ENCODE measurements around the gene PTPRN2.
"Not testable (repeated sequence)": the region's sequence is repeated elsewhere in the genome, so short reads cannot be mapped to it uniquely, and the experiment has no call there.

The PTPRN2 gene

DNA sequence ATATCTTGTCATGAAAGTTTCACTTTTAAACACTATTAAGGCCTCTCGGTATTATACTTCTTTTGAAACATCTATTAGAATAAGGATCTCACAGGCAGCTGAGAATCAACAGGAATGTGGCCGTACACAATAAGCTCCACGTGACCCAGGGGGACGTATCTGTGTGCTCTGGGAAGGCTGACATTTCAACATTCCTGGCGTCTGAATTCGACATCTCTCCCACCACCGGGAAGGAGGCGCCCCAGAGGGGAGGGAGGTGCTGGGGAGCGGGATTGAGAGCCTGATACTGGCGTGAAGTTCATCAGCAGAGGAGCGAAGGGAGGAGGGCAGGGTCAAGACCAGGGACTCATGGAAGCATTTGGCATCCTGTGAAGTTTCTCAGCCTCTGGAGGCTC is 849.6 kb downstream of the PTPRN2 start:
- no peak for DNase-seq (ENCODE audit: low read depth)
- TF ChIP-seq, protein P1, sequence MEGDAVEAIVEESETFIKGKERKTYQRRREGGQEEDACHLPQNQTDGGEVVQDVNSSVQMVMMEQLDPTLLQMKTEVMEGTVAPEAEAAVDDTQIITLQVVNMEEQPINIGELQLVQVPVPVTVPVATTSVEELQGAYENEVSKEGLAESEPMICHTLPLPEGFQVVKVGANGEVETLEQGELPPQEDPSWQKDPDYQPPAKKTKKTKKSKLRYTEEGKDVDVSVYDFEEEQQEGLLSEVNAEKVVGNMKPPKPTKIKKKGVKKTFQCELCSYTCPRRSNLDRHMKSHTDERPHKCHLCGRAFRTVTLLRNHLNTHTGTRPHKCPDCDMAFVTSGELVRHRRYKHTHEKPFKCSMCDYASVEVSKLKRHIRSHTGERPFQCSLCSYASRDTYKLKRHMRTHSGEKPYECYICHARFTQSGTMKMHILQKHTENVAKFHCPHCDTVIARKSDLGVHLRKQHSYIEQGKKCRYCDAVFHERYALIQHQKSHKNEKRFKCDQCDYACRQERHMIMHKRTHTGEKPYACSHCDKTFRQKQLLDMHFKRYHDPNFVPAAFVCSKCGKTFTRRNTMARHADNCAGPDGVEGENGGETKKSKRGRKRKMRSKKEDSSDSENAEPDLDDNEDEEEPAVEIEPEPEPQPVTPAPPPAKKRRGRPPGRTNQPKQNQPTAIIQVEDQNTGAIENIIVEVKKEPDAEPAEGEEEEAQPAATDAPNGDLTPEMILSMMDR (conservative IDR thresholded peaks at IDR 0.05; ENCODE audit: low read length), result no peak
- no peak overlapping the region for H3K4me3 ChIP-seq (ENCODE audit: low read length)

GRCh38 chr7:157737151-157738065 is 850.2 kb downstream of the PTPRN2 start:
- DNase-seq (ENCODE audit: low read depth), result no peak
- H3K4me3 ChIP-seq (ENCODE audit: low read length), result no peak overlapping the region
- TF ChIP-seq, protein P1 (conservative IDR thresholded peaks at IDR 0.05; ENCODE audit: low read length), result no peak

DNA sequence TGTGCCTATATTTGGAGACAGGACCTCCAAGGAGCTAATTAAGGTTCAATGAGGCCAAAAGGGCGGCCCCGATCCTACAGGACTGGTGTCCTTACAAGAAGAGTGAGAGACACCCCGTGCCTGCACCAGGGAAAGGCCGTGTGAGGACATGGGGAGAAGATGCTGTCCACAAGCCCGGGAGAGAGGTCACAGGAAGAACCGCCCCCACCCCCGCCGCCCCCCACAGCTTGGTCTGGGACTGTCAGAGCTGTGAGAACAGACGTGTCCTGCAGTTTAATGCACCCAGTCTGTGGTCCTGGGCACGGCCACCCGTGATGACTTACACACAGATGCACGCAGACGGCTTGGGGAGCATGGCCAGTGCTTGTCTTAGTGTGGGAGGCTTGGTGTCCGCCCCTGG is 851.3 kb downstream of the PTPRN2 start:
- no peak for DNase-seq (ENCODE audit: low read depth)
- TF ChIP-seq, protein P1 (conservative IDR thresholded peaks at IDR 0.05; ENCODE audit: low read length), result no peak
- no peak overlapping the region for H3K4me3 ChIP-seq (ENCODE audit: low read length)

GRCh38 chr7:157735826-157736225 is 851.8 kb downstream of the PTPRN2 start:
- TF ChIP-seq, protein P1 (conservative IDR thresholded peaks at IDR 0.05; ENCODE audit: low read length), result no peak
- DNase-seq (ENCODE audit: low read depth), result no peak
- no peak overlapping the region for H3K4me3 ChIP-seq (ENCODE audit: low read length)

DNA sequence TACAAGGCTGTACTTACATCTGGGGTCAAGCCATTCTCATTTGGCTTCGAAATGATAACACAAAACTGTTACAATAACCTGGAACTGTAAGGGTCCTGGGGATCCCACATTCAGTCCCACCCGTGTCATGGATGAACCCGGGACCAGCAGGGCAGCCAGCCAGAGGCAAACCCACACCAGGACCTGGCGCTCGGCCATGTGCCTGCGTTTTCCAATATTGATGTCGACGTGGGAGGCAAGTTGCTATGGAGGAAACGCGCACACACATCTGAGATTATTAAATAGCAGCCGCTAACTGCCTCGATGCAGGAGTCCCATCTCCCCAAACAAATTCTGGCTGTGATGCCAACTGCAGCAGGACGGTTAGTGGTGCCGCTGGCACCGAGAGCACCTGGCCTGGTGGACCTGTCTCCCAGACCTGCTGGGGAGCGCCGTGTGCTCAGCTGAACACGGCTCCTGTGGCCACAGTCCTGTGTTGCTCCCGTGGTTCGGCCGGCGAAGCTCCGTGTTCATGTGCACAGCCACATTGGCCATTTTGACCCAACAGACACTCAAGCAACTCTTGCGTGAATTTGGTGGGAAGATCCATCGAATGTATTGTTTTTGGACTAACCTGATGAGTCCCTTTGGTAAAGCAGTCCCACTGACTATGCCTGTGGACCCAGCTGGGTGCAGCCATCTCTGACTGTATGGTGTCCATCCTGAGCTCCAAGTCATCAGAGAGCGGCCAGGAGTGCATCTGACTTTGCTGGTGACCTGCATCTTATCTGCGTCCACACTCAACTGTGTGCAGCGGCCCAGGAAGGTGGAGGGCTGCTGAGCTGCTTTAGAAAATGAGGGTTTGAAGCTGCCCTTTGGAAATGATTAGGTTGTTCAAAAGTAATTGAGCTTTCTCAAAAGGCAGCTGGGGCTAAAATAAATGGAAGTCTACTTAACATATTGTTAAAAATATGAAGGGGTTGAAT is 852.7 kb downstream of the PTPRN2 start:
- TF ChIP-seq, protein P1 (conservative IDR thresholded peaks at IDR 0.05; ENCODE audit: low read length), result no peak
- DNase-seq (ENCODE audit: low read depth), result no peak

DNA sequence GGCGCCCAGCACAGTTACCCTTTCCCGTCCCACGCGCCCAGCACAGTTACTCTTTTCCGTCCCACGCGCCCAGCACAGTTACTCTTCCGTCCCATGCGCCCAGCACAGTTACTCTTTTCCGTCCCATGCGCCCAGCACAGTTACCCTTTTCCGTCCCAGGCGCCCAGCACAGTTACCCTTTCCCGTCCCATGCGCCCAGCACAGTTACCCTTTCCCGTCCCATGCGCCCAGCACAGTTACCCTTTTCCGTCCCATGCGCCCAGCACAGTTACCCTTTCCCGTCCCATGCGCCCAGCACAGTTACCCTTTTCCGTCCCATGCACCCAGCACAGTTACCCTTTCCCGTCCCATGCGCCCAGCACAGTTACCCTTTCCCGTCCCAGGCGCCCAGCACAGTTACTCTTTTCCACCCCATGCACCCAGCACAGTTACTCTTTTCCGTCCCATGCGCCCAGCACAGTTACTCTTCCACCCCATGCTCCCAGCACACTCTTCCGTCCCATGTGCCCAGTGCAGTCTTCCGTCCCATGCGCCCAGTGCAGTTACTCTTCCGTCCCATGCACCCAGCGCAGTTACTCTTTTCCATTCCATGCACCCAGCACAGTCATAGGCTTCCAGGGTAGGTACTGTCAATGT is 853.7 kb downstream of the PTPRN2 start:
- not testable (repeated sequence) for H3K4me3 ChIP-seq (ENCODE audit: low read length); DNase-seq (ENCODE audit: low read depth)

More for the DNA sequence above, 852.7 kb downstream of the PTPRN2 start:
- no peak overlapping the region for H3K4me3 ChIP-seq (ENCODE audit: low read length)

GRCh38 chr7:157731126-157731525 is 856.5 kb downstream of the PTPRN2 start:
- no peak overlapping the region for H3K4me3 ChIP-seq (ENCODE audit: low read length)
- TF ChIP-seq, protein P1 (conservative IDR thresholded peaks at IDR 0.05; ENCODE audit: low read length), result no peak
- DNase-seq (ENCODE audit: low read depth), result no peak

Data from AG10803 (cell line).